ENCODE measurements around the gene RALGAPA2. TPM values are rescaled to one million over a fixed set of nuclear protein-coding genes. Genes with fewer than 3 reads are reported as not detected.

The RALGAPA2 gene
- total RNA-seq, 1 experiment from 2014 or later = 13.4 TPM

GRCh38 chr20:20527661-20528060, 184.8 kb downstream of the RALGAPA2 start:
- ChIA-PET POLR2A (no interaction called here), CTCF (no interaction called here)
- DNase-seq (ENCODE audit: low read depth, low spot score) (no peak), ATAC-seq (no peak)
- intact Hi-C loops (cut with micrococcal nuclease; ENCODE audit: unreplicated experiment) = no loop called here
- no peaks in the 10 kb centered on the region for H3K36me3 ChIP-seq (ENCODE audit: control insufficient read depth, insufficient read depth, low read length)
- in situ Hi-C loops (cut with HindIII; ENCODE audit: low pct_unique_long_range_greater_than_20kb, low sequenced_read_pairs) = no loop called here
- H3K27ac ChIP-seq (ENCODE audit: low read length) = no peak overlapping the region
- TF ChIP-seq TCF7L2 (IDR thresholded peaks at IDR 0.05; ENCODE audit: low read depth, low read length) (no peak), REST (IDR thresholded peaks at IDR 0.05; ENCODE audit: insufficient read depth in 1 of 2, low read depth in 2 of 2, low read length in 1 of 2) (no peak), SIN3A (IDR thresholded peaks at IDR 0.05; ENCODE audit: borderline replicate concordance, insufficient read depth, low read depth, low read length) (no peak), CTCF (IDR thresholded peaks at IDR 0.05) (no peak), POLR2AphosphoS5 (IDR thresholded peaks at IDR 0.05; ENCODE audit: low read depth, low read length) (no peak)
- H3K9me3 ChIP-seq (ENCODE audit: control insufficient read depth, insufficient read depth, low read depth, low read length) = no peaks in the 10 kb centered on the region
- H3K4me1 ChIP-seq (ENCODE audit: control insufficient read depth, insufficient read depth, low read length) = no peaks in the 10 kb centered on the region
- H3K27me3 ChIP-seq (ENCODE audit: control insufficient read depth, insufficient read depth, low read length) = no peaks in the 10 kb centered on the region
- no TSS peak for BruUV-seq (replicated peaks)
- H3K4me3 ChIP-seq (ENCODE audit: low read depth in 2 of 2, low read length in 2 of 2) = no peak overlapping the region

- H3K27ac ChIP-seq (ENCODE audit: low read length) = no peak overlapping the region
- ATAC-seq (no peak), DNase-seq (ENCODE audit: low read depth, low spot score) (no peak)
- ChIA-PET CTCF (no interaction called here), POLR2A (no interaction called here)
- BruUV-seq (replicated peaks) = no TSS peak
- no peaks in the 10 kb centered on the region for H3K4me1 ChIP-seq (ENCODE audit: control insufficient read depth, insufficient read depth, low read length)
- no peaks in the 10 kb centered on the region for H3K36me3 ChIP-seq (ENCODE audit: control insufficient read depth, insufficient read depth, low read length)
- H3K9me3 ChIP-seq (ENCODE audit: control insufficient read depth, insufficient read depth, low read depth, low read length) = no peaks in the 10 kb centered on the region
- in situ Hi-C loops (cut with HindIII; ENCODE audit: low pct_unique_long_range_greater_than_20kb, low sequenced_read_pairs) (no loop called here), intact Hi-C loops (cut with micrococcal nuclease; ENCODE audit: unreplicated experiment) (no loop called here)
- H3K27me3 ChIP-seq (ENCODE audit: control insufficient read depth, insufficient read depth, low read length) = no peaks in the 10 kb centered on the region
- no peak overlapping the region for H3K4me3 ChIP-seq (ENCODE audit: low read depth in 2 of 2, low read length in 2 of 2)
- TF ChIP-seq REST (IDR thresholded peaks at IDR 0.05; ENCODE audit: insufficient read depth in 1 of 2, low read depth in 2 of 2, low read length in 1 of 2) = no peak
- TF ChIP-seq POLR2AphosphoS5 (IDR thresholded peaks at IDR 0.05; ENCODE audit: low read depth, low read length) = no peak
- no peak for TF ChIP-seq CTCF (IDR thresholded peaks at IDR 0.05)
- no peak for TF ChIP-seq TCF7L2 (IDR thresholded peaks at IDR 0.05; ENCODE audit: low read depth, low read length)
- no peak for TF ChIP-seq SIN3A (IDR thresholded peaks at IDR 0.05; ENCODE audit: borderline replicate concordance, insufficient read depth, low read depth, low read length)
Measured at GRCh38 chr20:20525756-20526155, 186.7 kb downstream of the RALGAPA2 start.

Data from Panc1 (cell line).